Lung (tissue), 12 donors: ENCODE measurements around the gene PPM1L. TPM values are rescaled to one million over a fixed set of nuclear protein-coding genes. Genes with fewer than 3 reads are reported as not detected.

Experiments used
- ATAC-seq: fragments of 200-7000 bp; cut with Tn5 transposase; one replicate; pipeline ENCODE4 v1.9.1; 2020; ENCODE audit warnings: moderate number of reproducible peaks; ENCODE audit not compliant: insufficient read depth, low FRiP score
- DNase-seq, 3 donors: peaks; one replicate each; pipeline ENCODE4 v3.0.0-alpha.2; 2013 to 2017
- H3K27ac ChIP-seq, 2 donors: one replicate each; pipeline ENCODE4 v1.5.1; 2013; ENCODE audit warnings: mild to moderate bottlenecking in 2 of 2, moderate library complexity in 2 of 2, control low read depth in 1 of 2, inconsistent platforms in 1 of 2, low read depth in 1 of 2, low read length in 1 of 2
- H3K27me3 ChIP-seq, 3 donors: one replicate each; pipeline ENCODE4 v1.5.1; 2013; ENCODE audit warnings: low read length in 2 of 3; ENCODE audit not compliant: control insufficient read depth in 3 of 3, insufficient read depth in 3 of 3
- H3K36me3 ChIP-seq, 4 donors: one replicate each; pipeline ENCODE4 v1.5.1; 2013; ENCODE audit warnings: low read length in 4 of 4, mild to moderate bottlenecking in 1 of 4, moderate library complexity in 1 of 4; ENCODE audit not compliant: control insufficient read depth in 4 of 4, insufficient read depth in 4 of 4
- H3K4me1 ChIP-seq, 5 donors: one replicate each; pipeline ENCODE4 v1.5.1; 2013; ENCODE audit warnings: low read length in 5 of 5, mild to moderate bottlenecking in 2 of 5, moderate library complexity in 1 of 5; ENCODE audit not compliant: control insufficient read depth in 5 of 5, insufficient read depth in 5 of 5
- H3K4me3 ChIP-seq: one replicate; pipeline ENCODE4 v1.5.1; 2013; ENCODE audit warnings: mild to moderate bottlenecking, control low read depth, moderate library complexity
- H3K9ac ChIP-seq, 2 donors: one replicate each; pipeline ENCODE4 v1.5.1; 2013; ENCODE audit warnings: low read length in 2 of 2, control low read depth in 1 of 2; ENCODE audit not compliant: insufficient read depth in 1 of 2
- H3K9me3 ChIP-seq, 4 donors: one replicate each; pipeline ENCODE4 v1.5.1; 2013; ENCODE audit warnings: low read length in 3 of 4, mild to moderate bottlenecking in 1 of 4, moderate library complexity in 1 of 4; ENCODE audit not compliant: control insufficient read depth in 4 of 4, insufficient read depth in 3 of 4
- WGBS, 2 donors: extraction: QIAGEN DNeasy Blood & Tissue Kit; methylation state at CpG; one replicate each; pipeline ENCODE4 v1.1.7; 2013; 5-methylcytosine and 5-hydroxymethylcytosine counted together
- polyA plus RNA-seq, 2 donors: library from polyadenylated mRNA; stranded (reverse); fragments of 200-250 nt; gene quantifications; one replicate each; pipeline ENCODE4 v1.2.1, GENCODE V29; 2013
- total RNA-seq, 2 donors: library from RNA; depleted of rRNA in 1 of 2; stranded (reverse); fragments of >200 nt in 1 of 2; gene quantifications; one replicate each; pipeline ENCODE4 v1.2.1, GENCODE V29; 2014 to 2021
- TF ChIP-seq, protein P1 (sequence below): IDR thresholded peaks from 2 replicates; pipeline ENCODE4 v1.5.1; 2012; ENCODE audit warnings: mild to moderate bottlenecking; ENCODE audit errors: control extremely low read depth, extremely low read depth
- donor health status: control.
- donor health status: control.
- donor health status: Bipolar disorder and iron deficiency.
- donor health status: healthy.
- donor health status: DM: yes; HTN: yes; CAD: no.

Gene PPM1L
- total and polyA plus RNA-seq, 4 donors = 1.5 to 17.7 (median 6.7) TPM

DNA sequence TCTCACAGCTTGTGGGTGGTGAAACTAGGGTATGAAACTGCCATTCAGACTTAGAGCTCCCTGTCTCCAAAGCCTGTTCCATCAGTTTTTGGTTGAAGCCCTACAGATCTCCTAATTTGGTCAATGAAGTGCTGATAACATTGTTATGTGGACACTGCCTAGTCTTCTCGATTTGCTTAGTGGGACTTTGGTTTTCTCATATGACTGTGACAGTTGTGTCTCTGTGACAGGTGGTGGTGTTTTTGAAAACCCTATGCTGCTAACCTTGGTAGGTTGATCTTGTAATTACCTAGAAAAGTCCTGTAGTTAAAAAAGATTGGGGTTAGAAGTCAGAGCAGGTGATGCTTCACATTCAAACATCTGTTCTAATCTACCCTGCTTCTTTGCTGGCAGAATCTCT lies 9.2 kb downstream of the PPM1L start:
- H3K9ac ChIP-seq = no peak overlapping the region
- TF ChIP-seq, protein P1, sequence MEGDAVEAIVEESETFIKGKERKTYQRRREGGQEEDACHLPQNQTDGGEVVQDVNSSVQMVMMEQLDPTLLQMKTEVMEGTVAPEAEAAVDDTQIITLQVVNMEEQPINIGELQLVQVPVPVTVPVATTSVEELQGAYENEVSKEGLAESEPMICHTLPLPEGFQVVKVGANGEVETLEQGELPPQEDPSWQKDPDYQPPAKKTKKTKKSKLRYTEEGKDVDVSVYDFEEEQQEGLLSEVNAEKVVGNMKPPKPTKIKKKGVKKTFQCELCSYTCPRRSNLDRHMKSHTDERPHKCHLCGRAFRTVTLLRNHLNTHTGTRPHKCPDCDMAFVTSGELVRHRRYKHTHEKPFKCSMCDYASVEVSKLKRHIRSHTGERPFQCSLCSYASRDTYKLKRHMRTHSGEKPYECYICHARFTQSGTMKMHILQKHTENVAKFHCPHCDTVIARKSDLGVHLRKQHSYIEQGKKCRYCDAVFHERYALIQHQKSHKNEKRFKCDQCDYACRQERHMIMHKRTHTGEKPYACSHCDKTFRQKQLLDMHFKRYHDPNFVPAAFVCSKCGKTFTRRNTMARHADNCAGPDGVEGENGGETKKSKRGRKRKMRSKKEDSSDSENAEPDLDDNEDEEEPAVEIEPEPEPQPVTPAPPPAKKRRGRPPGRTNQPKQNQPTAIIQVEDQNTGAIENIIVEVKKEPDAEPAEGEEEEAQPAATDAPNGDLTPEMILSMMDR = no peak
- no peak overlapping the region for H3K4me3 ChIP-seq
- 76 to 89% methylated on average over 1 of the region's 1 CpG for WGBS, 2 donors
- H3K27me3 ChIP-seq = no peaks in the 10 kb centered on the region
- no peaks in the 10 kb centered on the region for H3K9me3 ChIP-seq
- no peak for ATAC-seq
- no peak for DNase-seq
- no peaks in the 10 kb centered on the region for H3K4me1 ChIP-seq
- no peak overlapping the region for H3K27ac ChIP-seq
- H3K36me3 ChIP-seq = no peaks in the 10 kb centered on the region

DNA sequence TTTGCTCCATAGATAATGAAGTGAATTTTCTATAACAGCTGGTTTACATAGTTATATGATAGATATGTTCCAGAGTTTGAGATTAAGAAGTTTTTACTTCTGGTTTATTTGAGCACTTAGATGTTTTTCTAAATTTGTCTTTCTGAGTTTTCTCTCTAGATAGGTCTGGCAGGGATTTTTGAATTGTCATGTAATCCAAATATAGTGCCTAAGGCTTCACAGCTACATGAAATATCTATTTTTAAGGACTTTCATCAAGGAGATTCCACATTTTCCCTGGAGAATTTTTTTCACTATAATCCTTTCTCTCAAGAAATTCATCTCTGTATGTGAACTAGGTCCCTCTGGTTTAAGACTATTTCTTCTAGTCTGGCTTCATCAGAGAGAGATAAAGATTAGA lies 12.0 kb downstream of the PPM1L start:
- H3K27me3 ChIP-seq = no peaks in the 10 kb centered on the region
- no peak overlapping the region for H3K4me3 ChIP-seq
- TF ChIP-seq, protein P1 = no peak
- no peaks in the 10 kb centered on the region for H3K36me3 ChIP-seq
- DNase-seq (no peak), ATAC-seq (no peak)
- H3K27ac ChIP-seq = no peak overlapping the region
- H3K4me1 ChIP-seq = peaks cover 0 to 8% (median 0%) of the 10 kb centered on the region in 5 donors
- no peaks in the 10 kb centered on the region for H3K9me3 ChIP-seq
- H3K9ac ChIP-seq = no peak overlapping the region

DNA sequence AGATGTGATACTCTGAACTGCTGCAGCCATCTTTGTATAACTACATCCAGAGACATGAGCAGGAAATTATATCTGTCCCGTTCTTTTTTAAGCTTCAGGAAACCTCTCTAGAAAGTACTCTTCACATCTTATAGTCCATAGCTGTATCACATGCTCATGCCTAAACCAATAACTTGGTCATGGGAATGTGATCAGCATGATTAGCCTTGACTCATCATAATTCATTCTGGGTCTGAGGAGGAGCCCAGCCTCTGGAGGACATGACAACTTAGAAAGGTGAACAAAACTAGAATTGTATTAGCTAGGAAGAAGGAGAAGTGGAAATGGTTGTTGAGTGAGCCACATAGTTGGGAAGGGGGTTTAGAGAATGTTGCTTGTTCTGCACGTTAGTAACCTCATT lies 12.9 kb downstream of the PPM1L start:
- ATAC-seq (no peak), DNase-seq (no peak)
- 91 to 97% methylated on average over 2 of the region's 2 CpGs for WGBS, 2 donors
- no peaks in the 10 kb centered on the region for H3K9me3 ChIP-seq
- no peak overlapping the region for H3K27ac ChIP-seq
- TF ChIP-seq, protein P1 = no peak
- H3K9ac ChIP-seq = no peak overlapping the region
- peaks cover 0 to 11% (median 0%) of the 10 kb centered on the region in 5 donors for H3K4me1 ChIP-seq
- H3K4me3 ChIP-seq = no peak overlapping the region
- H3K27me3 ChIP-seq = no peaks in the 10 kb centered on the region
- no peaks in the 10 kb centered on the region for H3K36me3 ChIP-seq

DNA sequence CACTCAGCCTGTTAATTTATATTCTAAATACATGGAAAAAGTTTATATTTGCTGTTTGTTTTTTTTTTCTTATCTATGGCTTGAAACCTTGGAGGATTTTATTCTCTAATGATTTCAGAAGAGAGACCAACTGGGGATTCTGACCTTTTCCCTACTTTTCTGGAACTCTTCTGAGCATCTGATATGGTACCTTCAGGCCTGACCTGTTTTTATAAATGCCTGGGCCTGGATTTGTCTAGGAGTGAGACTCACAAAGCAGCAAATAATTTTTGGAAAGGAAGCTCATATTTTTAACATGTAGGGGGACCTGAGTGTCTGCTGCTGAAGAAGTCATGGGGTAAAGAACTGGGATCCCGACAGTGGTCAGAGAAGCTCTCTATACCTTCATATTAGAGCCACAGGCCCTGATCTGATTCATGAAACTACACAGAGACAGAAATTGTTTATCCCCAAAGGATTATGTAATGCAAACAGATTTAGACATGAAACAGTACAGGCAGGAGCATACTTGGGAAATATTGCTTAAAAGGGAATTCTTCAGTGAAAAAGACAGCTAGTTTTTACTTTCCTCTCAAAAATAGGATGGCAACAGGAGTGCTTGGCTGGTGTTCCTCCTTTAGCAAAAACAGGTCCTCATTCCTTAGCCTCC lies 15.9 kb downstream of the PPM1L start:
- no peak overlapping the region for H3K27ac ChIP-seq
- WGBS, 2 donors = 78 to 97% methylated on average over 1 of the region's 1 CpG
- no peak overlapping the region for H3K9ac ChIP-seq
- no peaks in the 10 kb centered on the region for H3K36me3 ChIP-seq
- TF ChIP-seq, protein P1 = no peak
- no peak for ATAC-seq
- H3K4me1 ChIP-seq = peaks cover 0 to 11% (median 0%) of the 10 kb centered on the region in 5 donors
- H3K9me3 ChIP-seq = no peaks in the 10 kb centered on the region
- DNase-seq = no peak
- H3K4me3 ChIP-seq = no peak overlapping the region
- H3K27me3 ChIP-seq = no peaks in the 10 kb centered on the region
